Kidney (tissue), 14 donors: ENCODE measurements around the gene KLK6. TPM values are rescaled to one million over a fixed set of nuclear protein-coding genes. Genes with fewer than 3 reads are reported as not detected.

Source experiments
- DNase-seq, 5 donors: peaks; one replicate each; pipeline ENCODE4 v3.0.0-alpha.2; 2013 to 2020
- FAIRE-seq: peaks from 2 replicates; lab custom pipeline; 2012; peaks lifted over from hg19 to GRCh38; lab: Jason Lieb, UNC
- H3K27ac ChIP-seq, 2 donors: one replicate each; pipeline ENCODE4 v1.7.0; 2013; ENCODE audit warnings: low read depth in 2 of 2, low read length in 2 of 2, inconsistent platforms in 1 of 2
- H3K27me3 ChIP-seq: one replicate; pipeline ENCODE4 v1.7.1; 2013; ENCODE audit warnings: low read length, inconsistent platforms; ENCODE audit not compliant: control insufficient read depth, insufficient read depth
- H3K36me3 ChIP-seq, 3 donors: one replicate each; pipeline versions ENCODE4 v1.7.0 to v1.7.1; 2013; ENCODE audit warnings: low read length in 3 of 3, control low read depth in 1 of 3, inconsistent platforms in 1 of 3; ENCODE audit not compliant: insufficient read depth in 3 of 3, control insufficient read depth in 2 of 3
- H3K4me1 ChIP-seq, 3 donors: one replicate each; pipeline versions ENCODE4 v1.7.0 to v1.7.1; 2013; ENCODE audit warnings: low read length in 3 of 3, inconsistent platforms in 1 of 3, low read depth in 1 of 3; ENCODE audit not compliant: control insufficient read depth in 2 of 3, insufficient read depth in 2 of 3
- H3K4me3 ChIP-seq, 3 donors: one replicate each; pipeline versions ENCODE4 v1.7.0 to v1.8.1; 2013; ENCODE audit warnings: low read length in 3 of 3, control low read depth in 1 of 3, inconsistent platforms in 1 of 3
- H3K9ac ChIP-seq, 3 donors: one replicate each; pipeline versions ENCODE4 v1.7.0 to v1.7.1; 2013; ENCODE audit warnings: low read length in 3 of 3, control low read depth in 1 of 3, inconsistent platforms in 1 of 3
- H3K9me3 ChIP-seq, 3 donors: one replicate each; pipeline versions ENCODE4 v1.7.0 to v1.7.1; 2013; ENCODE audit warnings: low read length in 3 of 3, control low read depth in 1 of 3, inconsistent platforms in 1 of 3; ENCODE audit not compliant: control insufficient read depth in 2 of 3, insufficient read depth in 1 of 3
- CTCF ChIP-seq: IDR thresholded peaks from 3 replicates; pipeline ENCODE4 v1.5.1; 2012; ENCODE audit warnings: mild to moderate bottlenecking, moderate library complexity, borderline replicate concordance; ENCODE audit not compliant: insufficient read depth; ENCODE audit errors: extremely low read depth
- intact Hi-C: fragments of 100-400 bp; cut with DNase I; formaldehyde crosslinking; loops from one replicate; pipeline ENCODE4 v1.11.1; 2022
- polyA plus RNA-seq: library from polyadenylated mRNA; stranded (reverse); fragments of 350-450 nt; fragmentation: Illumina TruSeq; extraction: RNeasy Lipid Tissue Mini Kit (QIAGEN cat#74804); gene quantifications from one replicate; pipeline ENCODE4 v1.2.3, GENCODE V29; 2014; ENCODE audit warnings: low read depth, low replicate concordance; ENCODE audit not compliant: insufficient read depth
- total RNA-seq: library from RNA; stranded (reverse); fragmentation: NEBNext Ultra II Directional; extraction: Animal tissue kit (Norgen Biotek cat#: 25700); gene quantifications from one replicate; pipeline ENCODE4 v1.2.1, GENCODE V29; 2021
- donor health status: control.
- donor health status: control.
- donor health status: control.
- donor health status: control.
- donor health status: control.
- donor health status: DM: yes; HTN: yes; CAD: no.
- donor health status: Normal renal cell carcinoma (clear cell type).

KLK6 gene
- total and polyA plus RNA-seq, 2 donors from 2014 or later = 15.0 to 30.3 TPM

DNA sequence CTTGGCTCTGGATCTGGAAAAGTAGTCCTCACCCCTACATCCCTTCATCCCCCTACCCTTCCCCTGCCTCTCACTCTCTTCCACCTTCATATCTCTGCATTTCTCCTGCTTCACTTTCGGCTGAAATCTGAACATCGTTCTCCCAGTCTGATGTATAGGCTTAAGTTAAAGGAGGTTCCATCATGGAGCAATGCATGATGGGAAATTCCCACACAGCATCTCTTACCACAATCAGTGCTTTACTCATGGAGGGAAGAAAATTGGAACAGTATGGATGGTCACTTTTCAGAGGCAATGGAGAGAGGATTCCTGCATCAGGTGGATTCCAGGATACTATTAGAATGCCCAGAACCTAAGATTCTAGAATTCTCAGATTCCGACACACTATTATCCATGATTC lies 38.1 kb upstream of the KLK6 start:
- Histone ChIP-seq H3K36me3 (no peaks in the 10 kb centered on the region), H3K9me3 (no peaks in the 10 kb centered on the region), H3K27me3 (no peaks in the 10 kb centered on the region), H3K4me3 (no peak overlapping the region), H3K9ac (no peak overlapping the region), H3K27ac (no peak overlapping the region), H3K4me1 (no peaks in the 10 kb centered on the region)
- TF ChIP-seq CTCF = no peak
- DNase-seq (no peak), FAIRE-seq (no peak)
- intact Hi-C loops = no loop called here

GRCh38 chr19:51006406-51006805 lies 37.0 kb upstream of the KLK6 start:
- Histone ChIP-seq H3K9me3 (no peaks in the 10 kb centered on the region), H3K4me1 (no peaks in the 10 kb centered on the region), H3K36me3 (no peaks in the 10 kb centered on the region), H3K27ac (no peak overlapping the region), H3K9ac (no peak overlapping the region), H3K27me3 (no peaks in the 10 kb centered on the region), H3K4me3 (no peak overlapping the region)
- FAIRE-seq (no peak), DNase-seq (no peak)
- intact Hi-C loops = no loop called here
- no peak for TF ChIP-seq CTCF

- Histone ChIP-seq H3K27me3 (no peaks in the 10 kb centered on the region), H3K9me3 (no peaks in the 10 kb centered on the region), H3K36me3 (no peaks in the 10 kb centered on the region), H3K4me1 (no peaks in the 10 kb centered on the region), H3K4me3 (no peak overlapping the region), H3K9ac (no peak overlapping the region), H3K27ac (no peak overlapping the region)
- DNase-seq = no peak
- FAIRE-seq = no peak
- no peak for TF ChIP-seq CTCF
- intact Hi-C loops = no loop called here
Measured at GRCh38 chr19:51005248-51005647, 35.9 kb upstream of the KLK6 start.

GRCh38 chr19:51003316-51003715 lies 33.9 kb upstream of the KLK6 start:
- Histone ChIP-seq H3K9ac (no peak overlapping the region), H3K4me1 (no peaks in the 10 kb centered on the region), H3K9me3 (no peaks in the 10 kb centered on the region), H3K36me3 (no peaks in the 10 kb centered on the region), H3K27me3 (no peaks in the 10 kb centered on the region), H3K4me3 (no peak overlapping the region), H3K27ac (no peak overlapping the region)
- no peak for TF ChIP-seq CTCF
- DNase-seq = no peak
- intact Hi-C loops = no loop called here
- no peak for FAIRE-seq
